ENCODE data around the gene UCKL1. TPM values are rescaled to one million over a fixed set of nuclear protein-coding genes. Genes with fewer than 3 reads are reported as not detected.

The UCKL1 gene
- total and polyA plus RNA-seq, 2 experiments from 2014 or later = 18.5 to 52.2 TPM

- Histone ChIP-seq H3K9me2 (replicated peaks; ENCODE audit: insufficient read depth) (no peaks in the 10 kb centered on the region), H3K4me2 (no peak overlapping the region), H3K4me3 (no peak overlapping the region), H3K4me1 (ENCODE audit: insufficient read depth) (peaks cover 26% of the 10 kb centered on the region), H3K27ac (no peak overlapping the region), H2AFZ (no peak overlapping the region), H3K36me3 (replicated peaks; ENCODE audit: insufficient read depth, low read depth) (no peaks in the 10 kb centered on the region), H3K9me3 (ENCODE audit: low read depth) (no peaks in the 10 kb centered on the region), H4K20me1 (ENCODE audit: insufficient read depth, poor library complexity, severe bottlenecking) (peaks cover 79% of the 10 kb centered on the region), H3K79me2 (peaks cover 81% of the 10 kb centered on the region), H3K27me3 (no peaks in the 10 kb centered on the region)
- TF ChIP-seq CTCF (IDR thresholded peaks at IDR 0.05; ENCODE audit: poor library complexity) (no peak), EZH2phosphoT487 (IDR thresholded peaks at IDR 0.05; ENCODE audit: low read depth, severe bottlenecking, unreplicated experiment) (no peak), EZH2 (IDR thresholded peaks at IDR 0.05; ENCODE audit: borderline replicate concordance) (no peak)
- 92% methylated on average over 15 of the region's 15 CpGs for WGBS (ENCODE audit: low lambda C conversion rate, missing lambda C conversion rate)
- no peak for DNase-seq (ENCODE audit: low spot score)
Measured at GRCh38 chr20:63952210-63952535, 4.0 kb downstream of the UCKL1 start.

GRCh38 chr20:63951398-63952209 is 4.6 kb downstream of the UCKL1 start:
- H3K27me3 ChIP-seq = no peaks in the 10 kb centered on the region
- H3K36me3 ChIP-seq (replicated peaks; ENCODE audit: insufficient read depth, low read depth) = no peaks in the 10 kb centered on the region
- WGBS (ENCODE audit: low lambda C conversion rate, missing lambda C conversion rate) = 83% methylated on average over 17 of the region's 17 CpGs
- H2AFZ ChIP-seq = no peak overlapping the region
- H3K4me3 ChIP-seq = no peak overlapping the region
- no peak for TF ChIP-seq CTCF (IDR thresholded peaks at IDR 0.05; ENCODE audit: poor library complexity)
- TF ChIP-seq EZH2phosphoT487 (IDR thresholded peaks at IDR 0.05; ENCODE audit: low read depth, severe bottlenecking, unreplicated experiment) = no peak
- no peak for TF ChIP-seq EZH2 (IDR thresholded peaks at IDR 0.05; ENCODE audit: borderline replicate concordance)
- peaks cover 26% of the 10 kb centered on the region for H3K4me1 ChIP-seq (ENCODE audit: insufficient read depth)
- no peaks in the 10 kb centered on the region for H3K9me2 ChIP-seq (replicated peaks; ENCODE audit: insufficient read depth)
- peaks cover 87% of the 10 kb centered on the region for H3K79me2 ChIP-seq
- DNase-seq (ENCODE audit: low spot score) = no peak
- no peak overlapping the region for H3K27ac ChIP-seq
- H4K20me1 ChIP-seq (ENCODE audit: insufficient read depth, poor library complexity, severe bottlenecking) = peaks cover 84% of the 10 kb centered on the region
- H3K4me2 ChIP-seq = no peak overlapping the region
- no peaks in the 10 kb centered on the region for H3K9me3 ChIP-seq (ENCODE audit: low read depth)

- H4K20me1 ChIP-seq (ENCODE audit: insufficient read depth, poor library complexity, severe bottlenecking) = peaks cover 92% of the 10 kb centered on the region
- H3K27ac ChIP-seq = no peak overlapping the region
- no peaks in the 10 kb centered on the region for H3K36me3 ChIP-seq (replicated peaks; ENCODE audit: insufficient read depth, low read depth)
Measured at GRCh38 chr20:63950701-63951397, 5.4 kb downstream of the UCKL1 start.

More at GRCh38 chr20:63950701-63951397, 5.4 kb downstream of the UCKL1 start:
- Histone ChIP-seq H3K4me2 (no peak overlapping the region), H3K4me3 (no peak overlapping the region), H3K9me2 (replicated peaks; ENCODE audit: insufficient read depth) (no peaks in the 10 kb centered on the region), H3K4me1 (ENCODE audit: insufficient read depth) (peaks cover 26% of the 10 kb centered on the region), H3K9me3 (ENCODE audit: low read depth) (no peaks in the 10 kb centered on the region), H3K79me2 (peaks cover 91% of the 10 kb centered on the region), H3K27me3 (no peaks in the 10 kb centered on the region), H2AFZ (no peak overlapping the region)
- TF ChIP-seq EZH2 (IDR thresholded peaks at IDR 0.05; ENCODE audit: borderline replicate concordance) (no peak), EZH2phosphoT487 (IDR thresholded peaks at IDR 0.05; ENCODE audit: low read depth, severe bottlenecking, unreplicated experiment) (no peak), CTCF (IDR thresholded peaks at IDR 0.05; ENCODE audit: poor library complexity) (no peak)
- no peak for DNase-seq (ENCODE audit: low spot score)
- WGBS (ENCODE audit: low lambda C conversion rate, missing lambda C conversion rate) = 88% methylated on average over 20 of the region's 20 CpGs

Measured in hepatocyte (in vitro differentiated cells).